DMS79 treated with DMSO at 0.1 percent for 48 hours (cell line): ENCODE data around the gene C21orf91.

Experiments used
- DNase-seq: peaks from one replicate; lab custom pipeline; 2025; lab: John Stamatoyannopoulos, UW

C21orf91 gene

GRCh38 chr21:17797967-17798366 is 21.2 kb downstream of the C21orf91 start:
- no peak for DNase-seq

DNA sequence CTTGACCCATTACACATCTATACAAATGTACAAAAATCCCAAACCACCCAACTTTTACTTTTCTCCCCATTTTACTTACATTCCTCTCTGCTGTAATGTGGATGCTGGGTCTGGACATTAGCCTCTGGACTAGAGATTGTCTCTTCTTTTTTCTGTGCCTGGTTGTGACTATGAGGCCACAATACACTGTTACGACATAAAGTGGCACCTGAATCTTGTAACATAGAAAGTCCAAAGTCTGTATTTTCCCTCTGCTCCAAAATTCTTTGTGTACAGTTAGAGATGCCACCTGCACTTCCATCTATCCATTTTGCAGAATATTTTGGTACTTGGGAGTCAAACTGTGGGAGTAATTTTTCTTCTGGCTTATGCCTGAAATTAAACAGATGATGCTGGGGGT is 22.7 kb downstream of the C21orf91 start:
- DNase-seq: no peak

- no peak for DNase-seq
Observed at GRCh38 chr21:17796037-17796403, 23.1 kb downstream of the C21orf91 start.

DNA sequence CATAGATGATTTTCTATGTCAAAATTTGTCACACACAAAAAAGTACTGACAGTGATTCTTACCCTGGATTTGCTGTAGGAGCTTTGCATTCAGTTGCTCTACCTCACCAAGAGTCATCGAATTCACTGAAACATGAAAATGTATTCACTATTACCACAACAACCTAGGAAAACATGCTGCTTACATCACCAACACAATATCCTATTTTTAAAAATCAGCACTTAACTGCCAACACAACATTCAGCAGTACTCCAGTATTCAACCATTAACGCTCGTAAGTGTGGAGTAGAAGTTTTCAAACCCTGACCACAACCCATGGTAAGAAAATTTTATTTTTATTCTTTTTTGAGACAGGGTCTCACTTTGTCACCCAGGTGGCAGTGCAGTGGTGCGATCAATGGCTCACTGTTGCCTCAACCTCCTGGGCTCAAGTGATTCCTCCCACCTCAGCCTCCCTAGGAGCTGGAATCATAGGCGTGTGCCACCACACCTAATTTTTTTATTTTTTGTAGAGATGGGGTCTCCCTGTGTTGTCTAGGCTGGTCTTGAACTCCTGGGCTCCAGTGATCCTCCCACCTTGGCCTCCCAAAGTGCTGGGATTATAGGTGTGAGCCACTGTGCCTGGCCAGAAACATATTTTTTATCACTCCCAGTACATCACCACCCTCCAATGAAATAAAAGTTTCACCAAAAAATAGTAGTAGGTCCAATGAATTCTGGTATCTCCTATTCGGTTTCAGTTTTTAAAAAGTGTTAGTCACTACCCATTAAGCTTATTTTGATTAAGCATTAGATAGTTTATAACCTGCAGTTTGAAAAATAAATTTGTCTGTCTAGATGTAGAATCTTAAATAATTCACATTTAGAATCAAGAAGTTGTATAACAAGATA is 23.8 kb downstream of the C21orf91 start:
- DNase-seq: no peak

DNA sequence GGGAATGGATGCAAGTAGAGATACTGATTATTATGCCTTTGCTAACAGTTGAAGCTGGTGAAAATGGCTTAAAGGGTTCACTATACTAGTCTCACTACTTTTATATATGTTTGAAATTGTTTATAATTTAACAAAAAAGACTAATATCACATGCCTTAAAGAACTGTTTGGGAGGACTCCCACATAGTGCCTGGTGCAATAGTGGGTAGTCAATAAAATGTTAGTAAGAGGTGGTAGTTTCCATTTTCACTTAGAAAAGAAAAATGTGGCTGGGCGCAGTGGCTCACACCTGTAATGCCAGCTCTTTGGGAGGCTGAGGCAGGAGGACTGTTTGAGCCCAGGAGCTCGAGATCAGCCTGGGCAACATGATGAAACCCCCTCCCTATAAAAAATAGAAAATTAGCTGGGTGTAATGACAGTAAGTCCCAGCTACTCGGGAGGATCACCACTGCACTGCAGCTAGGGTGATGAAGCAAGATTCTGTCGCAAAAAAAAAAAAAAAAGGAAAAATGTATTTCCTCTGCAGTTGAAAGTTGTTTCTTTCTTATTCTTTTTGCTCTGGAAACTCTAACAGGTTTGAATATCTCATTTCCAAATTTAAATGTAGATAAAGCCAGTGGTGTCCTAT is 24.5 kb downstream of the C21orf91 start:
- DNase-seq: no peak

DNA sequence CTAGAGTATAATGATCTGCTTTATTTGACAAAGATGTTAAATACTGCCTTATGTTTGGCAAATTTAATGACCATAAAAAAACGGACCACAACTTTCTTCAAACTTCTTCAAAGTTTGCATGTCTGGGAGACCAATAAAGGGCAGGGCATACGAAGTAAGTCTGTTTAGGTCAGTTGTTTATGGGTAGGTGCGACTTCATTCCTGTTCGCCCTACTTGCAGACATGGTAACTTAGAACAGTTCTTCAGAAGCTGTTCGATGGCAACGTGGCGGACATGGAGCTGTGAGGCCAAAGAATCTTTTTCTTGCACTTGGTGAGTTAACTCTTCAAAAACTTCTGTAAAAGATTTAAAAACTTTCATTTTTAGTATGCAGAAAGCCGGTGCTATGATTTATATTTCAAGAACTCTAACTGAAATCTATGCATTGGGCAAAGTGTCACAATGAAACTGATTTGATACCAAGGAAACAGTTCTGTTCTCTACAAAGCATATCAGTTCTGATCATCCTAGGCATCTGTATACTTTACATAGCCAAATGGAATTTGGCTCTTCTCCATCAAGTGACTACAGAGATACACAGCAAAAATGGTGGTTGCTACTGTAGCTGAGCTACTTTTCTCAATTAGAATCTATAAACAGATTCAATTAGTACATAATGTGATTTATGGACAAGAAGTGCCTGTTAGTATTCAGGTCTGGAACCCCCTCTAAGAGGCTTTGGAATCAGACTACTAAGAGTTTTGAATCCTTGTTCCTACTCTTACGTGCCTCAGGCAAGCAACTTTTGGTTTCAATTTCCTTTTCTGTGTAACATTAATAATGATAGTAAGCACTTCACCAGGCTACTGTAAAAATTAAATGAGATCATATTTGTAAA is 25.7 kb downstream of the C21orf91 start:
- DNase-seq: no peak

DNA sequence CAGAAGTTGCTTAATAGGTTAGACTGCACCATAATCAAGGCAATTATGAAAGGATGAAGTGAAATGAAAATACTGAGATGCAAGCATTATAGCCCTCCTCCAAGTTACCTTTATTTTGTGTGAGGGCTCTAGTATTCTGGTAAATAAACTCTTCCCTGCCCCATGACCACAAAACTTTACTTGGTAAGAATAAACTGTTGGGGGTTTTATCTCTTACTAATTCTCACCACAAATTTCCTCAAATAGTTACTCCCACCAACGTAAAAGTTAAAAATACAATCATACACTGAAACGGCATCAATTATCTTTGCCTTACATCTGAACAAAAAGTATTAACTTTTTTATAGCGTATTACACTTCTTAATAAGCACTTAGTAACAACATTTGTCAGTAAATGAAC is 29.5 kb downstream of the C21orf91 start:
- DNase-seq: no peak

GRCh38 chr21:17789069-17789468 is 30.1 kb downstream of the C21orf91 start:
- DNase-seq: no peak

DNA sequence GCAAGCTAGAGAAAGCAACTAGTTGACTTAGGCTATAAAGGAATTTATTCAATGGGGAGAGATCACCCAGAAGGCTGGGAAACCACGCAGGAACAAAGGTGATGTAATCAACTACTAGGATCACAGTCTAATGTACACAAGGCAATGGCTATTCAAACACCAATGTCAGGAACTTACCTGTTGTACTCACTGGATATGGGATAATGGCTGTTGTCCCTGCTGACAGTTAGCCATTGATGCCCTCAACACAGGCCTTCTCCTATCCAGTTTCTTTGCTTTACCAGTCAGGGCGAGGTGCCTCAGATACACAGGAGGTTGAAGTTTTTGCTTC is 32.3 kb downstream of the C21orf91 start:
- no peak for DNase-seq

- DNase-seq: no peak
Observed at GRCh38 chr21:17786071-17786850, 32.9 kb downstream of the C21orf91 start.

DNA sequence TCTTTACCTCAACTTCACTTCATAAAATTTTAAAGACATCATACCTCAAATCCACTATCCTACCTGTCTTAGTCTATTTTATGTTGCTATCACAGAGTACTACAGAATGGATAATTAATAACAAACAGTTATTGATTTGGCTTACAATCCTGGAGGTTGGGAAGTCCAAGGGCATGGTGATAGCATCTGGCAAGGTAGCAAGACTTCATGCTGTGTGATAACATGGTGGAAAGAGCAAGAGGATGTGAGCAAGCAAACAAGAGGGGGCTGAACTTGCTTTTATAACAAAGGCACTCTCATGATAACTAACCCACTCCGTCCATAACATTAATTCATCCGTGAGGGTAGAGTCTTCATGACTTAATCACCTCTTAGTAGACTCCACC is 33.8 kb downstream of the C21orf91 start:
- no peak for DNase-seq

DNA sequence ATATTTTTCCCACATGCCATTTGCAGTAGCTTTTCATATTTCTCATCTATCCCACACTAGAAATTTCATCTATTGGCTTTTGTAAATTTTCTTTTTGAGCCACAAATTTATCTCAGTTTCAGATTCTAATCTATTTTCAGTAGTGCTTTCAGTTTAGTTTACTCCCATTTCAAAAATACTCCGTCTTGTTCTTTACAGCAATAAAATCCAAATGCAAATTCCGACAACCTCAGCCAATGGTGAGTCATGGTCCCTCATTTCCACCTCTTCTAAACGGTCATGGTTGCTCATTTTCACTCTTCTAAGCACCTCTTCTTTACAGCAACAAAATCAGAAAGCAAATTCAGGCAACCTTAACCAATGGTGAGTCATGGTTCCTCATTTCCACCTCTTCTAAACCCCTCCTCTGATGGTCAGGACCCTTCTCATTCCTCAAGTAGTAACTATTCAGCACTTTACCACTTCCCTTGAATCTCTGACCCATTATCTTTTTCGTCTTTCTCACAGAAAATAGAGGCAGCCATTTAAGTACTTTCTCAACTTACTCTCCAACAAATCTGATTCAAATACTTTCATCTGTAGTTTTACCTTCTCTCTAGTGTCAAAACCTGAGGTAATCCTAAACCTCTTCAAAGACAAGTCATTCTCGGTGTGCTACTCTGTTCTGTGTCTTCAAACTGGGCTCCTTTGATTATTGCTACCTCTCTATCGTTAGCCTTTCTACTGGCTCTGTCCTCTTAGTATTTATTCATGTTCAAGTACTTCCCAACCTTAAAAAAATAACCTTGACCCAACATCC is 34.4 kb downstream of the C21orf91 start:
- DNase-seq: no peak

DNA sequence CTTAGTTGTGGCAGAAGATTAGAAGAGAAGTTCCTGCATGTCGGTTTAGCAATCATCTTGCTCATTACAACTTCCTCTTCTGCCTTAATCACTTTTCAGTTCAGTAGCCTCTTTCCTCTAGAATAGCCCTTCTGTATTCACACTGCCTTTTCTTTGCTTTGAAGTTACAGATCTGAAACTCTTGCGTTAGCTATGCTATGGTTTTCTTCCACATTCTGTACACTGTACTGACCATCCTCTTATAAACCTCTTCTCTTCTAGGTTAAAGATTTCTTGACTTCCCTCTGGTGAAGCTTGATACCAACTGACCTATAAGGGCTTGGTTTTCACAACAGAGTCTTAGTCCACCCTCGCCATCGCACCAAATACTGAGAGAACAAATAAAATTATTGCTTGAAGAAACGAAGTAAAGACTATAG is 35.0 kb downstream of the C21orf91 start:
- DNase-seq: no peak

- no peak for DNase-seq
Observed at GRCh38 chr21:17783481-17784179, 35.5 kb downstream of the C21orf91 start.

DNA sequence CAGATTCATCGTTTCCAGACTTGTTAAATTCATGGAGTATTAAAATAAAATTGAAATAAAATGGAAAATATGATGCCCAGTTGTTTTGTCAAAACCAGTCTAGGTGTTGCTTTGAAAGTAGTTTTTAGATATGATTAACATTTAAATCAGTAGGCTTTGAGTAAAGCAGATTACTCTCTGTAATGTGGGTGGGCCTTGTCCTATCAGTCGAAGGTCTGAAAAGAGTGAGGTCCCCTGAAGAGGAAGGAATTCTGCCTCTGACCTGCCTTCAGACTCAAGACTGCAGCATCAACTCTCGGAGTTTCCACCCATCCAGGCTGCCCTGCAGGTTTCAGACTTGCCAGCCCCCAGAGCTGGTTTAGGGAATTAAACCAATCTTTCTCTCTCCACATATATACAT is 36.2 kb downstream of the C21orf91 start:
- DNase-seq: no peak

DNA sequence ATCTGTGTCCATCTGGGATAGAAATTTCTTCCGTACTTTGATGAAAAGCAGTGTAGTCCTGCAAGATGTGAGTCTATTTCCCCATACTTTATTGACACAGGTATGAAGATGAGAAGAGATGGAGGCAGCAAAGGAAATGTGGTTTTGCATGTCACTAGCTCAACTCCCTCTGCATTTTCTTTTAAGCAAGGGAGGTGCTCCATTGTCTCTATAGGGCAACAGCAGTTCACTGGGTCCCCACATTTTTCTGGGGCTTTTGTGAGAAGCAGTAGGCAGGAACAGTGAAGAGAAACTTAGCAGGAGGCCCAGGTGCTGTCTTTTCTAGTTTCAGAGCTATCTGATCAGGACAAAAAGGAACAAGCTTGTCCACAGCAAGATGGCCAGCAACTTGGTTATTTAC is 37.1 kb downstream of the C21orf91 start:
- DNase-seq: no peak

- no peak for DNase-seq
Observed at GRCh38 chr21:17781524-17781923, 37.6 kb downstream of the C21orf91 start.

DNA sequence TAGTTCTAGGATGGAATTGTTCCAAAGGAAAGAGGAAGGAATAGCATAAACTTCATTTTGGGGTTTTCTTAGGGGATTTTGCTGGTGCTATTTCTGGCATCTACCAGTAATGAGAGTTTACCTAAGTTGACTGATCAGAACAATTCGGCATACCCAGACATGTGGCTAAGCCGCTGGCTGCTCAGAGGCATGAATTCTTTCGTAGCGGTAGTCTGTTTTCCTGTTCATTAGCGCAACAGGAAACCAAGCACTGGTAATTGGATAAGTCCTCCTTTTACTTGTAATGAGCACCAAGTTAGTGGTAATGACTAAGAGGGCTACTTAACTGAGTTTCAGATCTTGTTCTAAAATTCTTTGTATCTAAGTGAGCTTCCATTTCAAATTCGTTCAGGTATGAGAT is 38.6 kb downstream of the C21orf91 start:
- DNase-seq: no peak

- no peak for DNase-seq
Observed at GRCh38 chr21:17779980-17780379, 39.2 kb downstream of the C21orf91 start.

- no peak for DNase-seq
Observed at GRCh38 chr21:17779496-17779895, 39.7 kb downstream of the C21orf91 start.
